CD4-positive, alpha-beta T cell treated with Interferon alpha-2 for 1 hour (primary cell): ENCODE data around the gene GFRA1.
"Not testable (repeated sequence)": the region's sequence is repeated elsewhere in the genome, so short reads cannot be mapped to it uniquely, and the experiment has no call there.

Source experiments
- DNase-seq, 2 donors: peaks; one replicate each; pipeline ENCODE4 v3.0.0-alpha.2; 2020 to 2022

The GFRA1 gene

GRCh38 chr10:116056445-116057293 lies 216.3 kb downstream of the GFRA1 start:
- DNase-seq = no peak

- no peak for DNase-seq
These were observed 217.1 kb downstream of the GFRA1 start for GRCh38 chr10:116055917-116056252.

- DNase-seq = no peak
These were observed 217.6 kb downstream of the GFRA1 start for GRCh38 chr10:116055252-116055916.

- DNase-seq = no peak
These were observed 219.1 kb downstream of the GFRA1 start for GRCh38 chr10:116053910-116054309.

GRCh38 chr10:116053009-116053730 lies 219.8 kb downstream of the GFRA1 start:
- DNase-seq = not testable (repeated sequence)

GRCh38 chr10:116052522-116052921 lies 220.5 kb downstream of the GFRA1 start:
- not testable (repeated sequence) for DNase-seq

- DNase-seq = no peak
These were observed 223.1 kb downstream of the GFRA1 start for GRCh38 chr10:116049974-116050304.

GRCh38 chr10:116049158-116049973 lies 223.6 kb downstream of the GFRA1 start:
- DNase-seq = no peak

- DNase-seq = no peak
These were observed 227.3 kb downstream of the GFRA1 start for GRCh38 chr10:116045366-116046356.

GRCh38 chr10:116044801-116045248 lies 228.2 kb downstream of the GFRA1 start:
- DNase-seq = no peak

GRCh38 chr10:116043861-116044260 lies 229.1 kb downstream of the GFRA1 start:
- no peak for DNase-seq

GRCh38 chr10:116043304-116043703 lies 229.7 kb downstream of the GFRA1 start:
- DNase-seq = no peak

- no peak for DNase-seq
These were observed 231.1 kb downstream of the GFRA1 start for GRCh38 chr10:116041948-116042347.

GRCh38 chr10:116039612-116040011 lies 233.4 kb downstream of the GFRA1 start:
- no peak for DNase-seq

GRCh38 chr10:116038259-116038658 lies 234.7 kb downstream of the GFRA1 start:
- DNase-seq = no peak

GRCh38 chr10:116035406-116035805 lies 237.6 kb downstream of the GFRA1 start:
- not testable (repeated sequence) for DNase-seq

GRCh38 chr10:116030576-116030975 lies 242.4 kb downstream of the GFRA1 start:
- DNase-seq = no peak

GRCh38 chr10:116029826-116030225 lies 243.2 kb downstream of the GFRA1 start:
- DNase-seq = no peak

GRCh38 chr10:116027355-116027754 lies 245.7 kb downstream of the GFRA1 start:
- no peak for DNase-seq

- no peak for DNase-seq
These were observed 246.3 kb downstream of the GFRA1 start for GRCh38 chr10:116026725-116027124.

- DNase-seq = no peak
These were observed 246.7 kb downstream of the GFRA1 start for GRCh38 chr10:116026315-116026714.
